HFFc6 (cell line): ENCODE measurements around the gene RHOBTB1. TPM values are rescaled to one million over a fixed set of nuclear protein-coding genes. Genes with fewer than 3 reads are reported as not detected.
"Not testable (repeated sequence)": the region's sequence is repeated elsewhere in the genome, so short reads cannot be mapped to it uniquely, and the experiment has no call there.

Experiments used
- DNase-seq: peaks from one replicate; pipeline ENCODE4 v3.0.0-alpha.2; 2018
- H3K27ac Mint-ChIP-seq: 2 replicates; pipeline ENCODE4 v1.8.0; 2020; ENCODE audit warnings: mild to moderate bottlenecking, mixed read lengths
- H3K27me3 Mint-ChIP-seq: 2 replicates; pipeline ENCODE4 v1.8.0; 2021; ENCODE audit warnings: mild to moderate bottlenecking, moderate library complexity, mixed read lengths; ENCODE audit not compliant: insufficient read depth
- H3K36me3 Mint-ChIP-seq: 2 replicates; pipeline ENCODE4 v1.8.0; 2021; ENCODE audit warnings: low read depth, mixed read lengths
- H3K4me1 Mint-ChIP-seq: 2 replicates; pipeline ENCODE4 v1.8.0; 2020; ENCODE audit warnings: low read depth, mixed read lengths
- H3K4me3 Mint-ChIP-seq: 2 replicates; pipeline ENCODE4 v1.8.0; 2020; ENCODE audit warnings: mild to moderate bottlenecking, moderate library complexity, mixed read lengths
- H3K9me3 Mint-ChIP-seq: 2 replicates; pipeline ENCODE4 v1.8.0; 2020; ENCODE audit warnings: mild to moderate bottlenecking, mixed read lengths
- total RNA-seq, 6 experiments: library from RNA; stranded (reverse); fragmentation: NEBNext Ultra II Directional; extraction: Animal tissue kit (Norgen Biotek cat#: 25700); gene quantifications; 2 replicates in 1 of 6; 3 replicates in 5 of 6; pipeline ENCODE4 v1.2.3, GENCODE V29; 2021
- TF ChIP-seq, protein P1 (sequence below): fragments of 200-600 bp; sonication (generic); IDR thresholded peaks from 2 replicates; pipeline ENCODE4 v1.5.0; 2021; ENCODE audit warnings: antibody characterized with exemption, mild to moderate bottlenecking

The RHOBTB1 gene
- total RNA-seq, 6 experiments from 2014 or later = 9.0 to 11.7 (median 9.3) TPM

DNA sequence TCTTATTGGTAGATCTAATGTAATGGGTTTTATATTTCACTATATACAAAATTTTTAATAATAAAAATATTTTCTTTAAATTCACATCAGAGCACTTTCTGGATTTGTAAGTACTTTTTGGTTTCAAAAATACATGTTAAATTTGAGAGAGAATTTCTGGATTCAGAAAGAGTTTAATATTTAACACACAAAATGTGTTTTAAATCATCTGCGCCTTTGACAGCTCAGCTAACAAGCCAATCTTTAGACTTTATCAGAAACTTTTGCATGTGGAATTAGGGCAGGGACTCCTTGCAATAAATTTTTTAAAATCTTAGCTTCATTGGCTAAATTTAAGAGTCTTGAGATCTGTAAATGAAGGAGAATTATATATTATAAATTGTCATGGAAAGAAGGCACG is 32.7 kb upstream of the RHOBTB1 start:
- no peaks in the 10 kb centered on the region; the same call in 1 of the 2 replicates for H3K27me3 Mint-ChIP-seq
- no peak overlapping the region for H3K4me3 Mint-ChIP-seq
- no peak for DNase-seq
- TF ChIP-seq, protein P1, sequence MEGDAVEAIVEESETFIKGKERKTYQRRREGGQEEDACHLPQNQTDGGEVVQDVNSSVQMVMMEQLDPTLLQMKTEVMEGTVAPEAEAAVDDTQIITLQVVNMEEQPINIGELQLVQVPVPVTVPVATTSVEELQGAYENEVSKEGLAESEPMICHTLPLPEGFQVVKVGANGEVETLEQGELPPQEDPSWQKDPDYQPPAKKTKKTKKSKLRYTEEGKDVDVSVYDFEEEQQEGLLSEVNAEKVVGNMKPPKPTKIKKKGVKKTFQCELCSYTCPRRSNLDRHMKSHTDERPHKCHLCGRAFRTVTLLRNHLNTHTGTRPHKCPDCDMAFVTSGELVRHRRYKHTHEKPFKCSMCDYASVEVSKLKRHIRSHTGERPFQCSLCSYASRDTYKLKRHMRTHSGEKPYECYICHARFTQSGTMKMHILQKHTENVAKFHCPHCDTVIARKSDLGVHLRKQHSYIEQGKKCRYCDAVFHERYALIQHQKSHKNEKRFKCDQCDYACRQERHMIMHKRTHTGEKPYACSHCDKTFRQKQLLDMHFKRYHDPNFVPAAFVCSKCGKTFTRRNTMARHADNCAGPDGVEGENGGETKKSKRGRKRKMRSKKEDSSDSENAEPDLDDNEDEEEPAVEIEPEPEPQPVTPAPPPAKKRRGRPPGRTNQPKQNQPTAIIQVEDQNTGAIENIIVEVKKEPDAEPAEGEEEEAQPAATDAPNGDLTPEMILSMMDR = no peak
- H3K4me1 Mint-ChIP-seq = peaks cover 62% of the 10 kb centered on the region
- no peak overlapping the region for H3K27ac Mint-ChIP-seq
- no peaks in the 10 kb centered on the region for H3K9me3 Mint-ChIP-seq
- H3K36me3 Mint-ChIP-seq = no peaks in the 10 kb centered on the region

DNA sequence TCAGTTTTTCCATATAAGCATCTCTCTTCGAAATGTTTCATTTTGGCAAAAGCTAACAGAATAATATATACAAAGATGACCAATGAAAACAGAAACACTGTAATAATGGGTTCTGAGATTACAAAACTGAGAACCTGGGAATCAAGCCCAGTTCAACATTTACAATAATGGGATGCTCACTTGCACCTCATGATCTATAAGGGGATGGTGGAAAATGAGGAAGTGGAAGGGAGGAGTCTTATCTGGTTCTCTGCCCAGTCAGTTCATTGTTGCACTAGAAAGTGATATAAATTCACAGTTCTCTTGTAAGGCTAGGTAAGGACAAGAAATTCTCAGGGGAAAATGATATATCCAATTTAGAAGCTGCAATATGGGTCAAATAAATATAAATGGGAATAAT is 31.7 kb upstream of the RHOBTB1 start:
- no peak overlapping the region for H3K27ac Mint-ChIP-seq
- no peaks in the 10 kb centered on the region for H3K9me3 Mint-ChIP-seq
- H3K27me3 Mint-ChIP-seq = no peaks in the 10 kb centered on the region; the same call in 1 of the 2 replicates
- H3K4me3 Mint-ChIP-seq = no peak overlapping the region
- no peaks in the 10 kb centered on the region for H3K36me3 Mint-ChIP-seq
- TF ChIP-seq, protein P1 = no peak
- H3K4me1 Mint-ChIP-seq = peaks cover 55% of the 10 kb centered on the region
- no peak for DNase-seq

DNA sequence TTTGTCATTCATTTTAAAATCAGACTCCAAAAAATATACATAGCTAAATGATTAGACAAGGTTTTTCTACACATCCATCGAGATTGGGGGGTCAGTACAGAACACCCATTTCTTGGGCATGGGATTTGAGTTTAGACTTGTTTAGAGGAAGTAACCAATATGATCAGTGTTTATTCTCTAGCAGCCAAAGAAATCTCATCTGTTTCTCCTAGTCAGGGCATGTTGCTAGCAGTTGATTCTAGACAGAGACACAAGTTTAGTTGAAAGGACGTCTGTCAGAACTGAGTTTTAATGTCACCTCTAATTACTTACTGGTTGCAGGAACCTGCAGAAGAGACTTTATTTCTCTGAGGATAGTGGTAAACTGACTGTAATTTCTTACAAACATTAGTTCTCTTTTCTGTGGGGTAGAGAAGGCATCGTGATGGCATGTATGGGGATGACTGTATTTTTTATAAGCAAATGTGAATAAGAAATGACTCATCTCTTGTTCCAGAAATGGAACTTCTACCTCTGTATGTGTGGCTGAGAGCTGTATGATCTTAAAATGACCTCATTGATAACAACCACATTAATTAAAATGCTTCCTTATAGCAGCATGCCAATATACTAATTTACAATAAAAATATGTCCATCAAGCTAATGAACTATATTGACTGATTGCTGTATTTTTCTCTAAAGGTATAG is 30.6 kb upstream of the RHOBTB1 start:
- H3K4me3 Mint-ChIP-seq = peak overlapping the region; percentile 58
- TF ChIP-seq, protein P1 = no peak
- no peak for DNase-seq
- peaks cover 43% of the 10 kb centered on the region for H3K4me1 Mint-ChIP-seq
- peak overlapping the region; percentile 43 for H3K27ac Mint-ChIP-seq
- H3K27me3 Mint-ChIP-seq = no peaks in the 10 kb centered on the region; the same call in 1 of the 2 replicates
- H3K9me3 Mint-ChIP-seq = no peaks in the 10 kb centered on the region
- no peaks in the 10 kb centered on the region for H3K36me3 Mint-ChIP-seq

DNA sequence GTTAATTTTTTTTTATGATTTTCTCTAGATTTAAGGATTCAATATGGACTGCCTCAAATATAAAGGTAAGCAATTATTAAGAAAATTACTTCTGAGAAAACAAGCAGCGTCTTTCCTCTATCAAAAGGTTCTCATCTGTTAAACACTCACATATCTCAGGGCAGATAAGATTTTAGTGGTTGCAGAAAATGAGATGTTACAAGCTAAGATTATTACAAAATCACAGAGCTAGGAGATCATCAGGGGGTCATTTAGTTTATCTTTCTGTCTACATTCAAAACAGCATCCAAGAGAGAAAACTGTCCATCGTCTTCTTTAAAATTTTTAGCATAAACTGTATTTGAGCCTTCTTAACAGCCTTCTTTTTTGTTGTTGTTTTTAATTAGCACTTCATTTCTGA is 29.1 kb upstream of the RHOBTB1 start:
- no peaks in the 10 kb centered on the region for H3K36me3 Mint-ChIP-seq
- no peak for DNase-seq
- TF ChIP-seq, protein P1 = no peak
- H3K4me1 Mint-ChIP-seq = peaks cover 28% of the 10 kb centered on the region
- H3K27me3 Mint-ChIP-seq = peaks cover 1% of the 10 kb centered on the region
- H3K4me3 Mint-ChIP-seq = no peak overlapping the region
- H3K9me3 Mint-ChIP-seq = no peaks in the 10 kb centered on the region
- H3K27ac Mint-ChIP-seq = no peak overlapping the region

DNA sequence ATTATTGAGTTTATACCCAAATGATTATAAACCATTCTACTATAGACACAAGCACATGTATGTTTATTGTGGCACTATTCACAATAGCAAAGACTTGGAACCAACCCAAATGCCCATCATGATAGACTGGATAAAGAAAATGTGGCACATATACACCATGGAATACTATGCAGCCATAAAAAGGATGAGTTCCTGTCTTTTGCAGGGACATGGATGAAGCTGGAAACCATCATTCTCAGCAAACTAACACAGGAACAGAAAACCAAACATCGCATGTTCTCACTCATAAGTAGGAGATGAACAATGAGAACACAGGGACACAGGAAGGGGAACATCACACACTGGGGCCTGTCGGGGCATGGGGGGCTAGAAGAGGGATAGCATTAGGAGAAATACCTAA is 28.2 kb upstream of the RHOBTB1 start:
- H3K27ac Mint-ChIP-seq, H3K9me3 Mint-ChIP-seq, DNase-seq, H3K36me3 Mint-ChIP-seq, H3K4me3 Mint-ChIP-seq, H3K27me3 Mint-ChIP-seq: not testable (repeated sequence)
- H3K4me1 Mint-ChIP-seq = peaks cover 27% of the 10 kb centered on the region

DNA sequence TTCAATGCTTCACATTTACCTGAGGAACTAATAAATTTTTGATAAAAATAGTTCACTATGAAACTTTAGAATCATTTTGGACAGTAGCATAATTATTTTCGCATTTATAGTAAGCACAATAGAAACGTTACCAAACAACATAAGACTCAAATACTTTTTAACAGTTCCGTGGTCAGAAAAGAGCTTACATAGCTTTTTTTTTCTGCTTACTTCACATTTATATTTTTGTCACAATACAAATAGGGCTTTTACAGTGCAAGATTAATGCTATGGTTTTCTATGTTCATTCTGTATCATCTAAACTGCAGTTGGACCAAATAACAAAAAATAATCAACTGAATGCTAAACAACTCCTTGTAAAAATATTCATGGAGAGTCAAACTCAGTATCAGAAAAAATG is 26.5 kb upstream of the RHOBTB1 start:
- Mint-ChIP-seq H3K27me3 (peaks cover 1% of the 10 kb centered on the region), H3K9me3 (no peaks in the 10 kb centered on the region), H3K27ac (no peak overlapping the region), H3K4me3 (no peak overlapping the region), H3K4me1 (peaks cover 24% of the 10 kb centered on the region), H3K36me3 (no peaks in the 10 kb centered on the region)
- DNase-seq = no peak
- TF ChIP-seq, protein P1 = no peak
